BLaER1 (cell line): Measurements from ENCODE around the gene HNRNPLL.

ENCODE experiments used
- H3K27ac ChIP-seq: shearing (Covaris generic); formaldehyde crosslinking; 2 replicates; pipeline ENCODE4 v1.8.1; 2022
- H3K27me3 ChIP-seq: shearing (Covaris generic); formaldehyde crosslinking; 2 replicates; pipeline ENCODE4 v1.8.1; 2022
- H3K36me3 ChIP-seq: shearing (Covaris generic); formaldehyde crosslinking; 2 replicates; pipeline ENCODE4 v1.8.1; 2022
- H3K4me1 ChIP-seq: shearing (Covaris generic); formaldehyde crosslinking; 2 replicates; pipeline ENCODE4 v1.8.1; 2022
- H3K4me2 ChIP-seq: shearing (Covaris generic); formaldehyde crosslinking; 2 replicates; pipeline ENCODE4 v1.8.1; 2022
- H3K4me3 ChIP-seq: shearing (Covaris generic); formaldehyde crosslinking; 2 replicates; pipeline ENCODE4 v1.8.1; 2022
- H3K9ac ChIP-seq: shearing (Covaris generic); formaldehyde crosslinking; 2 replicates; pipeline ENCODE4 v1.8.1; 2022
- H3K9me3 ChIP-seq: shearing (Covaris generic); formaldehyde crosslinking; 2 replicates; pipeline ENCODE4 v1.8.1; 2022
- H4K20me1 ChIP-seq: shearing (Covaris generic); formaldehyde crosslinking; 2 replicates; pipeline ENCODE4 v1.8.1; 2022
- Cebpa-rat ChIP-seq: shearing (Covaris generic); IDR thresholded peaks from 2 replicates; pipeline ENCODE4 v1.8.1; 2022

Gene HNRNPLL

DNA sequence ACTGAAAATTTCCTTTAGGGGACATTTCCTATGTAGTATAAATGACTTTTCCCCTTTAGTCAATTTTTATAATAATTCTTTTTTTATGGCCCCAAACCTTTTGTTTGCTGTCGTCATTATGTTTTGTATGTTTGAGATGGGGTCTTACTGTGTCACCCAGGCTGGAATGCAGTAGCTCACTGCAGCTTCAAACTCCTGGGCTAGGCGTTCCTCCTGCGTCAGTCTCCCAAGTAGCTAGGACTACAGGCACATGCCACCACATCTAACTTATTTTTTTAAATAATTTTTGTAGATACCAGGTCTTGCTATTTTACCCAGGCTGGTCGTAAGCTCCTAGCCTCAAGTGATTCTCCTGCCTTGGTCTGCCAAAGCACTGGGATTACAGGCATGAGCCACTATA lies 32.4 kb upstream of the HNRNPLL start:
- H3K4me1 ChIP-seq: peaks cover 16% of the 10 kb centered on the region
- TF ChIP-seq Cebpa-rat: no peak
- no peaks in the 10 kb centered on the region for H3K36me3 ChIP-seq
- H3K4me2 ChIP-seq: peak overlapping the region; percentile 40
- H4K20me1 ChIP-seq: no peaks in the 10 kb centered on the region
- no peak overlapping the region for H3K27ac ChIP-seq
- no peak overlapping the region for H3K9ac ChIP-seq
- H3K27me3 ChIP-seq: no peaks in the 10 kb centered on the region
- peaks cover 8% of the 10 kb centered on the region for H3K9me3 ChIP-seq
- H3K4me3 ChIP-seq: no peak overlapping the region

GRCh38 chr2:38634684-38635083 lies 32.0 kb upstream of the HNRNPLL start:
- Histone ChIP-seq H3K4me2 (peak overlapping the region; percentile 40), H3K36me3 (no peaks in the 10 kb centered on the region), H3K9me3 (peaks cover 12% of the 10 kb centered on the region), H3K4me1 (peaks cover 16% of the 10 kb centered on the region), H3K27ac (no peak overlapping the region), H3K9ac (no peak overlapping the region), H3K27me3 (no peaks in the 10 kb centered on the region), H4K20me1 (no peaks in the 10 kb centered on the region), H3K4me3 (no peak overlapping the region)
- TF ChIP-seq Cebpa-rat: no peak

- Histone ChIP-seq H3K27ac (no peak overlapping the region), H3K4me2 (peak overlapping the region; percentile 40; the same call in 1 of the 2 replicates), H4K20me1 (no peaks in the 10 kb centered on the region), H3K27me3 (no peaks in the 10 kb centered on the region), H3K9me3 (peaks cover 14% of the 10 kb centered on the region), H3K9ac (no peak overlapping the region), H3K36me3 (no peaks in the 10 kb centered on the region), H3K4me1 (peaks cover 16% of the 10 kb centered on the region), H3K4me3 (no peak overlapping the region)
- TF ChIP-seq Cebpa-rat: no peak
These were observed 31.2 kb upstream of the HNRNPLL start for GRCh38 chr2:38633895-38634294.

DNA sequence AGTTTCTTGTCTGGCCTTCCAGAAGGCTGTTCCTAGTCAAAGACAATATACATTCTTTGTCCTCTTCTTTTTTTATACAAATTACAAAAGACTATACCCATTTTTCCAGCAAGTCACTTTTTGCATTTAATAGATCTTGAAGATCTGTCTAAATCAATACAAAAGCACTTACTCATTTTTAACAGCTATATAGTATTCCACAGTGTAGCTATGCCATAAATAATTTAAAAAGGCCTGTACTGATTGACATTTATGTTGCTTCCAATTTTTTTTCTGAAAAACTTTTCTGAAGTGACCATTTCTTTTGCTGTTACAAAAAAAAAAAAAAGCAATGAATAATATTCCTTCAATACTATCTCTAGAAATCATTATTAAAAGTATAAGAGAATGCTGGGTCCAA lies 30.3 kb upstream of the HNRNPLL start:
- Histone ChIP-seq H3K4me2 (no peak overlapping the region), H3K36me3 (no peaks in the 10 kb centered on the region), H3K27ac (no peak overlapping the region), H4K20me1 (no peaks in the 10 kb centered on the region), H3K9me3 (peaks cover 14% of the 10 kb centered on the region), H3K9ac (no peak overlapping the region), H3K4me1 (peaks cover 16% of the 10 kb centered on the region), H3K4me3 (no peak overlapping the region), H3K27me3 (no peaks in the 10 kb centered on the region)
- TF ChIP-seq Cebpa-rat: no peak

GRCh38 chr2:38631976-38632375 lies 29.2 kb upstream of the HNRNPLL start:
- Histone ChIP-seq H3K27me3 (no peaks in the 10 kb centered on the region), H3K4me3 (no peak overlapping the region), H3K9ac (no peak overlapping the region), H4K20me1 (no peaks in the 10 kb centered on the region), H3K36me3 (no peaks in the 10 kb centered on the region), H3K27ac (no peak overlapping the region), H3K4me2 (no peak overlapping the region), H3K9me3 (peaks cover 10% of the 10 kb centered on the region), H3K4me1 (peaks cover 21% of the 10 kb centered on the region)
- TF ChIP-seq Cebpa-rat: no peak

GRCh38 chr2:38629684-38630083 lies 27.0 kb upstream of the HNRNPLL start:
- Histone ChIP-seq H3K9me3 (peaks cover 8% of the 10 kb centered on the region), H4K20me1 (no peaks in the 10 kb centered on the region), H3K36me3 (no peaks in the 10 kb centered on the region), H3K9ac (no peak overlapping the region), H3K27me3 (no peaks in the 10 kb centered on the region), H3K4me3 (no peak overlapping the region), H3K4me1 (peaks cover 34% of the 10 kb centered on the region), H3K27ac (no peak overlapping the region), H3K4me2 (no peak overlapping the region)
- TF ChIP-seq Cebpa-rat: no peak

DNA sequence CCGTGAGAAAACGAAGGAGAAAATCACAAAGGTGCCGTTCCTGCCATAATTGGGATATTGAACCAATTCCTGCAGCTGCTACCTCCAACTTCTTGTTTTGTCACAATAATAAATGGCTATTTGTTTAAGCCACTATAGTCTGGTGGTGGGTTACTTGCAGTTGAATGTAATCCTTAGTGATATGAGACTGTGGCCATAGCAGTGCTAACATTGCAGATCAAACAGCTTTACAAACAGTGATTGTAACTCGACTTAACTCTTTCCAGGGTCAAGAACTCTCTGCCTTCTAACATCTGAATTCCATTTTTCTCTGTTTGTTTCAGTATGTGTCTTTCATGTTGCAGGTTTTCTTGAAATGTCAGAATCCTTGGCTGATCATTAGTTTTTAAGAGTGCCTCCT lies 24.7 kb upstream of the HNRNPLL start:
- Histone ChIP-seq H3K4me3 (no peak overlapping the region), H3K4me1 (peaks cover 37% of the 10 kb centered on the region), H3K36me3 (no peaks in the 10 kb centered on the region), H3K27me3 (no peaks in the 10 kb centered on the region), H4K20me1 (no peaks in the 10 kb centered on the region), H3K4me2 (peak overlapping the region; percentile 76; the same call in 1 of the 2 replicates), H3K9me3 (peaks cover 8% of the 10 kb centered on the region), H3K9ac (no peak overlapping the region), H3K27ac (no peak overlapping the region)
- no peak for TF ChIP-seq Cebpa-rat

DNA sequence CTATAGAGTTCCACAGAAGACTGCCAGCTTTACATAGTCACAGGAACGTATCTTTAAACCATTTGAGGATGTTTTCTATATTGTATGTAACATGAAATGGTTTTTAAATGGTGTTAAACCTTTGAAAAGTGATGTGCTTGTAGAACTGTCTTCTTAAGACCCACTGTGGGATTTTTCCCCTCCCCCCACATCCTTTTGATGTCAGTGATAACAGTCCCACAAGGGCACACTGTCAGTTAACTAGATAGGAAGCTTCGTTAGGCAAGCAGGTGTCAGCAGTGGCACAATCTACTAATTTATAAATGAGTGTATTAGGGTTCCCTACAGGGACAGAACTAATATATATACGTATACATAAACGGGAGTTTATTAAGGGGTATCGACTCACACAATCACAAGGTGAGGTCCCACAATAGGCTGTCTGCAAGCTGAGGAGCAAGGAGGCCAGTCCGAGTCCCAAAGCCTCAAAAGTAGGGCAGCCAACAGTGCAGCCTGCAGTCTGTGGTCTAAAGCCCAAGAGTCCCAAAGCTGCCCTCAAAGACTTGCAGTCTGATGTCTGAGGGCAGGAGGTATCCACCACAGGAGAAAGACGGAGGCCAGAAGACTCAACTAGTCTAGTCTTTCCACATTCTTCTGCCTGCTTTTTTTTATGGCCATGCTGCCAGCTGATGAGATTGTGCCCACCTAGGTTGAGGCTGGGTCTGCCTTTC lies 23.8 kb upstream of the HNRNPLL start:
- Histone ChIP-seq H3K9me3 (peaks cover 8% of the 10 kb centered on the region), H3K4me1 (peaks cover 44% of the 10 kb centered on the region), H3K4me3 (no peak overlapping the region), H3K9ac (no peak overlapping the region), H3K27ac (no peak overlapping the region), H4K20me1 (no peaks in the 10 kb centered on the region), H3K27me3 (no peaks in the 10 kb centered on the region), H3K4me2 (peak overlapping the region; percentile 76), H3K36me3 (no peaks in the 10 kb centered on the region)
- TF ChIP-seq Cebpa-rat: no peak

DNA sequence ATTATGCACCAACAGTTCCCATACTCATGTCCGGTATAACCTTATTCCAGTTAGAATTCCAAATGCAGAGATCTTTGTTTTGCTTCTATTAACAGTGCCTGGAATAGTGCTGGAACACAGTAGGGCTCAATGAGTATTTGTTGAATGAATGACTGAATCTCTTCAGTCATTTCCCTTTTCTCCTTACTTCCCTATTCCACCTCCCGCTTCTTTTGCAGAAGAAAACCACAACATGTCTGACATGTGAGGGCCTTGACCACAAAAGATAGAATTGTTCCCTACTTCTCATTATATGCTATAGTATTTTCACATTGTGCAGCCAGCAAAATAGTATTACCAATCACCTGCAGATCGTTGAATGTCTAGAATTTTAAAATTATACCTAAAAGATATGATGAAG lies 19.5 kb upstream of the HNRNPLL start:
- Histone ChIP-seq H3K27ac (no peak overlapping the region), H4K20me1 (no peaks in the 10 kb centered on the region), H3K9ac (no peak overlapping the region), H3K4me1 (peaks cover 49% of the 10 kb centered on the region), H3K4me3 (no peak overlapping the region), H3K36me3 (no peaks in the 10 kb centered on the region), H3K4me2 (peak overlapping the region; percentile 28), H3K27me3 (no peaks in the 10 kb centered on the region), H3K9me3 (0 out of 2 replicates have a peak, but pooled peaks cover 5% of the 10 kb centered on the region)
- no peak for TF ChIP-seq Cebpa-rat

- peaks cover 37% of the 10 kb centered on the region for H3K4me1 ChIP-seq
- TF ChIP-seq Cebpa-rat: no peak
- H3K36me3 ChIP-seq: no peaks in the 10 kb centered on the region
- H4K20me1 ChIP-seq: no peaks in the 10 kb centered on the region
- H3K27ac ChIP-seq: no peak overlapping the region
- no peak overlapping the region for H3K4me2 ChIP-seq
- H3K9me3 ChIP-seq: 0 out of 2 replicates have a peak, but pooled peaks cover 5% of the 10 kb centered on the region
- H3K4me3 ChIP-seq: no peak overlapping the region
- H3K27me3 ChIP-seq: no peaks in the 10 kb centered on the region
- H3K9ac ChIP-seq: no peak overlapping the region
These were observed 18.3 kb upstream of the HNRNPLL start for GRCh38 chr2:38621018-38621417.
